Stomach (tissue), 9 donors: ENCODE measurements around the gene LYRM4. TPM values are rescaled to one million over a fixed set of nuclear protein-coding genes. Genes with fewer than 3 reads are reported as not detected.

Experiments used
- DNase-seq, 2 donors: peaks; one replicate each; pipeline versions ENCODE4 v3.0.0 to v3.0.0-alpha.2; 2013 to 2019
- H3K27ac ChIP-seq, 5 donors: fragments of 200-600 bp in 4 of 5; sonication (generic) in 4 of 5; one replicate each; pipeline ENCODE4 v1.5.1; 2013 to 2019; ENCODE audit warnings: mild to moderate bottlenecking in 1 of 5, moderate library complexity in 1 of 5
- H3K27me3 ChIP-seq, 3 donors: fragments of 200-600 bp; sonication (generic); one replicate each; pipeline ENCODE4 v1.5.1; 2017 to 2019; ENCODE audit warnings: mixed run types in 1 of 3
- H3K36me3 ChIP-seq, 4 donors: fragments of 200-600 bp; sonication (generic); 1 replicate in 3 of 4; 2 replicates in 1 of 4; pipeline ENCODE4 v1.5.1; 2016 to 2019
- H3K4me1 ChIP-seq, 4 donors: fragments of 200-600 bp; sonication (generic); one replicate each; pipeline ENCODE4 v1.5.1; 2016 to 2019
- H3K4me3 ChIP-seq, 4 donors: fragments of 200-600 bp; sonication (generic) in 3 of 4; one replicate each; pipeline ENCODE4 v1.5.1; 2016 to 2019; ENCODE audit warnings: mild to moderate bottlenecking in 1 of 4
- H3K9me3 ChIP-seq, 4 donors: fragments of 200-600 bp; sonication (generic); one replicate each; pipeline ENCODE4 v1.5.1; 2016 to 2019
- EP300 ChIP-seq: sonication (generic); formaldehyde crosslinking; IDR thresholded peaks from one replicate; pipeline ENCODE4 v1.6.1; 2017; ENCODE audit warnings: antibody characterized with exemption
- POLR2A ChIP-seq, 4 donors: fragments of 450-650 bp; IDR thresholded peaks; one replicate each; pipeline ENCODE4 v1.6.1; 2016; ENCODE audit warnings: antibody characterized with exemption in 4 of 4, control low read depth in 2 of 4, mild to moderate bottlenecking in 1 of 4, moderate library complexity in 1 of 4
- POLR2AphosphoS5 ChIP-seq, 3 donors: sonication (generic); formaldehyde crosslinking; IDR thresholded peaks; one replicate each; pipeline ENCODE4 v1.6.1; 2016; ENCODE audit warnings: antibody characterized with exemption in 3 of 3
- WGBS, 5 donors: extraction: QIAGEN DNeasy Blood & Tissue Kit in 3 of 5; methylation state at CpG; one replicate each; pipeline versions ENCODE4 v1.1.5 to v1.1.7; 2013 to 2018; 5-methylcytosine and 5-hydroxymethylcytosine counted together
- intact Hi-C: fragments of 100-400 bp; cut with DNase I; formaldehyde crosslinking; loops from one replicate; pipeline ENCODE4 v1.15.1; 2023; ENCODE audit warnings: low total_unique reads
- polyA plus RNA-seq, 3 donors: library from polyadenylated mRNA; stranded (reverse); fragments of 200-250 nt; gene quantifications; one replicate each; pipeline ENCODE4 v1.2.3, GENCODE V29; 2013
- total RNA-seq, 5 donors: library from RNA; depleted of rRNA; stranded (reverse); fragments of >200 nt; gene quantifications; one replicate each; pipeline versions ENCODE4 v1.1.0 to v1.2.3, GENCODE V29; 2014 to 2016
- TF ChIP-seq, protein P1 (sequence below), 7 experiments: fragments of 450-650 bp in 4 of 7; fragments of 200-600 bp in 3 of 7; sonication (generic) in 3 of 7; IDR thresholded peaks; one replicate each; pipeline ENCODE4 v1.5.1; 2016 to 2019; ENCODE audit warnings: antibody characterized with exemption in 7 of 7, control low read depth in 2 of 7, mild to moderate bottlenecking in 1 of 7
- donor health status: healthy with polysubstance abuse.
- donor health status: Bipolar disorder and iron deficiency.
- donor health status: healthy.

The LYRM4 gene
- total and polyA plus RNA-seq, 8 donors: 0.58 to 31.4 (median 18.5) TPM; not detected in 1

DNA sequence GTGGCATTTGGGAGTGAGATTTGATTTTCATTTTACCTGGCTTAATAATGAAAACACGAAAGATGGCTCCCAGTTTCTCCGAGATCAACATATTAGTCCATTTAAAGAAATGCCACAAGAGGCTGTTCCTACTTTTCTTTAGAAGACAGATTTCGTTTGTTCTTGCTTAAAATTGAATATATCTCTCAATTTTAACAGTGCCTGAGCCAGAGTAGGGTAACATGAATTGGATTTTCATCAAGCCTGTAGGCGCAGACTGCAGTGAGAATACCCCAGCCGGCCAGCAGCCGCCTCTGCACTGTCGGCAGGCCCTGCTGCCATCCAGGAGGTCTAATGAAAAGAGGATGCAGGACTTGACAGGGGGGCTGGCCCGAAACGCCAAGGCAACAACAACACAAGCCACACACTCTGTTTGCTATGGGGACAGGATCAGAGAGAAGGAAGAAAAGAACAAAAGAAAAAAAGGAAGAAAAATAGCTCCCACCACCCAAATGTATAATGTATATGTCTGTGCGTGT is 103.1 kb downstream of the LYRM4 start:
- intact Hi-C loops: no loop called here
- Histone ChIP-seq H3K27ac (no peak overlapping the region), H3K4me3 (no peak overlapping the region), H3K36me3 (no peaks in the 10 kb centered on the region), H3K4me1 (no peaks in the 10 kb centered on the region), H3K9me3 (no peaks in the 10 kb centered on the region), H3K27me3 (no peaks in the 10 kb centered on the region)
- TF ChIP-seq POLR2A (IDR thresholded peaks at IDR 0.05) (no peak), POLR2AphosphoS5 (IDR thresholded peaks at IDR 0.05) (no peak), EP300 (no peak)
- TF ChIP-seq, protein P1, sequence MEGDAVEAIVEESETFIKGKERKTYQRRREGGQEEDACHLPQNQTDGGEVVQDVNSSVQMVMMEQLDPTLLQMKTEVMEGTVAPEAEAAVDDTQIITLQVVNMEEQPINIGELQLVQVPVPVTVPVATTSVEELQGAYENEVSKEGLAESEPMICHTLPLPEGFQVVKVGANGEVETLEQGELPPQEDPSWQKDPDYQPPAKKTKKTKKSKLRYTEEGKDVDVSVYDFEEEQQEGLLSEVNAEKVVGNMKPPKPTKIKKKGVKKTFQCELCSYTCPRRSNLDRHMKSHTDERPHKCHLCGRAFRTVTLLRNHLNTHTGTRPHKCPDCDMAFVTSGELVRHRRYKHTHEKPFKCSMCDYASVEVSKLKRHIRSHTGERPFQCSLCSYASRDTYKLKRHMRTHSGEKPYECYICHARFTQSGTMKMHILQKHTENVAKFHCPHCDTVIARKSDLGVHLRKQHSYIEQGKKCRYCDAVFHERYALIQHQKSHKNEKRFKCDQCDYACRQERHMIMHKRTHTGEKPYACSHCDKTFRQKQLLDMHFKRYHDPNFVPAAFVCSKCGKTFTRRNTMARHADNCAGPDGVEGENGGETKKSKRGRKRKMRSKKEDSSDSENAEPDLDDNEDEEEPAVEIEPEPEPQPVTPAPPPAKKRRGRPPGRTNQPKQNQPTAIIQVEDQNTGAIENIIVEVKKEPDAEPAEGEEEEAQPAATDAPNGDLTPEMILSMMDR (IDR thresholded peaks at IDR 0.05): no peak
- WGBS, 5 donors: 83 to 94% (median 91%) methylated on average over 10 of the region's 10 CpGs
- DNase-seq: no peak

DNA sequence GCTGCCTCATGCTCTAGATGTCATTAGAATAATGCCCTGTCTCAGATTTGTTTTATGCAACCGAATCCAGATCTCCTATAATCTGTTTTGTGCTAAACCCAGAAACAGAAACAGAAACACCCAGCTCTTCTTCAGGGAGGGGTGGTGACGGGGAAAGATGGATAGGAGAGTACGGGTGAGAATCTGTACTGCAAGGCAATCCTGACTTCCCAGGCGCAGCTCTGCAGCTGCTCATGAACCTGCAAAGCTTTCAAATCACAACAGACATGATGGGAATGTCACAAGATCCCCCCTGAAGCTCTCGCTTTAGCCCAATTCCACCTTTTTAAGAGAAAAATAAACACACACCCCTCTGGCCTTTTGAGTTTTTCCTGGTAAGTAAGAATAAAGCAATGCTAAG is 104.1 kb downstream of the LYRM4 start:
- 79 to 87% (median 85%) methylated on average over 5 of the region's 5 CpGs for WGBS, 5 donors
- H3K9me3 ChIP-seq: no peaks in the 10 kb centered on the region
- H3K27ac ChIP-seq: no peak overlapping the region
- H3K36me3 ChIP-seq: no peaks in the 10 kb centered on the region
- H3K4me1 ChIP-seq: peaks cover 0 to 10% (median 0%) of the 10 kb centered on the region in 4 donors
- intact Hi-C loops: no loop called here
- DNase-seq: no peak
- H3K27me3 ChIP-seq: no peaks in the 10 kb centered on the region
- TF ChIP-seq, protein P1 (IDR thresholded peaks at IDR 0.05): no peak
- TF ChIP-seq EP300: no peak
- no peak for TF ChIP-seq POLR2AphosphoS5 (IDR thresholded peaks at IDR 0.05)
- no peak for TF ChIP-seq POLR2A (IDR thresholded peaks at IDR 0.05)
- no peak overlapping the region for H3K4me3 ChIP-seq

DNA sequence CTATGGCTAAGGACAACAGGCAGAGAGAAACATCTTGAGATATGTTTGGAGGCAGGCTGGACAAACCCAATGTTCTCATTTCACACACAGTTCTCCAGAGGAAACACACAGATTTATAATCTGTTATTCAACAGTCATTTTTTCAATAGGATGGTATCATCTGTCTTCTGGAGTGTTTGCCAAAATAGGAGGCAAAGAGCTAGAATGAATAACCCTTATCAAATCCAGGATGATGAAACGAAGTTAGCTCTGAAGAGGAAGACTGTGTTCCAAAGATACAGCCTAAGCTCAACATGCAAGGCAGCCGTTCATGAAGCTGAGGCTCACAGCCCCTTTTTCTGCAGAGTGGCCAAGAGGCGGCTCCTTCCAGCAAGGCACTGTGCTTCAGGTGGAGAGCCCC is 104.8 kb downstream of the LYRM4 start:
- H3K27me3 ChIP-seq: no peaks in the 10 kb centered on the region
- H3K9me3 ChIP-seq: no peaks in the 10 kb centered on the region
- peaks cover 0 to 12% (median 0%) of the 10 kb centered on the region in 4 donors for H3K4me1 ChIP-seq
- 71 to 84% (median 82%) methylated on average over 3 of the region's 3 CpGs for WGBS, 5 donors
- no peak overlapping the region for H3K27ac ChIP-seq
- intact Hi-C loops: no loop called here
- H3K36me3 ChIP-seq: no peaks in the 10 kb centered on the region
- no peak overlapping the region for H3K4me3 ChIP-seq
- no peak for DNase-seq
- TF ChIP-seq EP300 (no peak), POLR2AphosphoS5 (IDR thresholded peaks at IDR 0.05) (no peak), POLR2A (IDR thresholded peaks at IDR 0.05) (no peak)
- TF ChIP-seq, protein P1 (IDR thresholded peaks at IDR 0.05): no peak

DNA sequence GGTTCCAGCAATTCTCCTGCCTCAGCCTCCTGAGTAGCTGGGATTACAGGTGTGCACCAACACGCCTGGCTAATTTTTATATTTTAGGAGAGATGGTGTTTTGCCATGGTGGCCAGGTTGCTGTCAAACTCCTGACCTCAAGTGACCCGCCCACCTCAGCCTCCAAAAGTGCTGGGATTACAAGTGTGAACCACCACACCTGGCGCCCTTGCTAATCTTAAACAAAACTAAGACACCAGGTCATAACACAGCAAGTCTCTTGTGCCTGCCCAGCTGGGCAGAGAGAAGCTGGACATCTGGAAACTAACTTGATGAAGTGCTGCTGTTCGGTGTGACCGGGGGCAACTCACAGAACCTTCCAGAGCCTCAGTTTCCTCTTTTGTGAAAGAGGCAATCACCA is 107.6 kb downstream of the LYRM4 start:
- 94 to 97% (median 96%) methylated on average over 5 of the region's 5 CpGs for WGBS, 5 donors
- H3K27me3 ChIP-seq: no peaks in the 10 kb centered on the region
- no peaks in the 10 kb centered on the region for H3K36me3 ChIP-seq
- TF ChIP-seq, protein P1 (IDR thresholded peaks at IDR 0.05): no peak
- TF ChIP-seq POLR2AphosphoS5 (IDR thresholded peaks at IDR 0.05) (no peak), POLR2A (IDR thresholded peaks at IDR 0.05) (no peak), EP300 (no peak)
- DNase-seq: no peak
- intact Hi-C loops: no loop called here
- H3K4me1 ChIP-seq: peaks cover 0 to 12% (median 0%) of the 10 kb centered on the region in 4 donors
- no peaks in the 10 kb centered on the region for H3K9me3 ChIP-seq
- no peak overlapping the region for H3K27ac ChIP-seq
- H3K4me3 ChIP-seq: no peak overlapping the region
